Measurements from ENCODE around the gene SLC3A2. TPM values are rescaled to one million over a fixed set of nuclear protein-coding genes. Genes with fewer than 3 reads are reported as not detected.

The SLC3A2 gene
- total and polyA plus RNA-seq, 8 donors, result 66.9 to 331 (median 75.1) TPM

- H3K4me1 ChIP-seq, result peaks cover 17 to 18% (median 18%) of the 10 kb centered on the region in 3 donors
- intact Hi-C loops (cut with DNase I), result loop anchor here in 1 of 3 donors (10.0 kb wide), 1 partner anchor 294 kb away; no protein-coding TSS in a partner anchor
- WGBS, 2 donors, result 95 to 97% methylated on average over 27 of the region's 27 CpGs
Measured at GRCh38 chr11:62910141-62910882, 29.6 kb downstream of the SLC3A2 start.

GRCh38 chr11:62911137-62912130, 30.7 kb downstream of the SLC3A2 start:
- Histone ChIP-seq H3K27me3 (no peaks in the 10 kb centered on the region), H3K4me3 (no peak overlapping the region), H3K27ac (no peak overlapping the region), H3K4me1 (peaks cover 17 to 18% (median 18%) of the 10 kb centered on the region in 3 donors), H3K9me3 (no peaks in the 10 kb centered on the region), H3K36me3 (no peaks in the 10 kb centered on the region)
- FAIRE-seq (no peak), ATAC-seq (no peak), DNase-seq (no peak)
- intact Hi-C loops (cut with DNase I), result loop anchor here in 1 of 3 donors (10.0 kb wide), 1 partner anchor 293 kb away; no protein-coding TSS in a partner anchor
- 85 to 87% methylated on average over 14 of the region's 14 CpGs for WGBS, 2 donors
- TF ChIP-seq CTCF (IDR thresholded peaks at IDR 0.05), result no peak

More at GRCh38 chr11:62910141-62910882, 29.6 kb downstream of the SLC3A2 start:
- no peak for TF ChIP-seq CTCF (IDR thresholded peaks at IDR 0.05)
- no peak for FAIRE-seq
- H3K27me3 ChIP-seq, result no peaks in the 10 kb centered on the region
- no peaks in the 10 kb centered on the region for H3K9me3 ChIP-seq
- no peak for ATAC-seq
- no peaks in the 10 kb centered on the region for H3K36me3 ChIP-seq
- DNase-seq, result no peak
- no peak overlapping the region for H3K27ac ChIP-seq
- H3K4me3 ChIP-seq, result no peak overlapping the region

GRCh38 chr11:62912268-62912667, 31.6 kb downstream of the SLC3A2 start:
- intact Hi-C loops (cut with DNase I), result loop anchor here in 1 of 3 donors (10.0 kb wide), 1 partner anchor 293 kb away; no protein-coding TSS in a partner anchor
- H3K4me3 ChIP-seq, result no peak overlapping the region
- H3K9me3 ChIP-seq, result no peaks in the 10 kb centered on the region
- H3K36me3 ChIP-seq, result no peaks in the 10 kb centered on the region
- ATAC-seq (no peak), FAIRE-seq (no peak), DNase-seq (no peak)
- H3K4me1 ChIP-seq, result peaks cover 17 to 18% (median 18%) of the 10 kb centered on the region in 3 donors
- no peaks in the 10 kb centered on the region for H3K27me3 ChIP-seq
- TF ChIP-seq CTCF (IDR thresholded peaks at IDR 0.05), result no peak
- WGBS, 2 donors, result 85 to 91% methylated on average over 3 of the region's 3 CpGs
- H3K27ac ChIP-seq, result no peak overlapping the region

- FAIRE-seq, result no peak
- TF ChIP-seq CTCF (IDR thresholded peaks at IDR 0.05), result no peak
- Histone ChIP-seq H3K36me3 (no peaks in the 10 kb centered on the region), H3K4me1 (peaks cover 5 to 6% (median 6%) of the 10 kb centered on the region in 3 donors), H3K27ac (no peak overlapping the region), H3K9me3 (no peaks in the 10 kb centered on the region), H3K4me3 (no peak overlapping the region), H3K27me3 (no peaks in the 10 kb centered on the region)
- DNase-seq, result no peak
- WGBS, 2 donors, result 98 to 100% methylated on average over 1 of the region's 1 CpG
- ATAC-seq, result no peak
- intact Hi-C loops (cut with DNase I), result loop anchor here in 1 of 3 donors (10.0 kb wide), 1 partner anchor 290 kb away; no protein-coding TSS in a partner anchor
Measured at GRCh38 chr11:62914416-62914815, 33.7 kb downstream of the SLC3A2 start.

Data from pancreas (tissue), 10 donors.